OCI-LY3 (cell line): Measurements from ENCODE around the gene NHEJ1.

ENCODE experiments used
- EZH2phosphoT487 ChIP-seq: fragments of 200-600 bp; shearing (Covaris generic); IDR thresholded peaks from 2 replicates; pipeline ENCODE4 v1.6.1; 2018; ENCODE audit warnings: antibody characterized with exemption, mixed run types, low read depth
- TF ChIP-seq, protein P1 (sequence below): fragments of 200-600, 300-600 bp; sonication (generic); IDR thresholded peaks from 2 replicates; pipeline ENCODE4 v1.5.1; 2014; ENCODE audit warnings: antibody characterized with exemption, low read length, low read depth

DNA sequence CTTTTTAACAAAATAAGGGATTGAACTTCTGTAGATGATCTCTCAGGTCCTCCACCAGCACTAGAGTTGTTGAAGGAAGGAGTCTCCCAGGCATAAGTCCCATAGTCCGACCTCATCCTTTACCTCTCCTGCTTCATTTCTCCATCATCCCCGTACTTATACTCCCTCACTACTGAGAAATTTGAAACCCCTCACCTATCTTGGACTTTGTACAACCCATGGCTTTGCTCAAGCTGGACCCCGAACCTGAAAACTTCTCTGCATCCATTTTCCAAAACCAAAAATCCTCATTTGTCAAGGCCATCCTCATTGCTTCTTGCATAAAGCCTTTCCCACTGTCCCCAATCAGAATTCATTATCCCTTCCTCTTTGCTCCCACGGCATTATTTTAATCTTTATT is 482 bp upstream of the NHEJ1 start:
- TF ChIP-seq, protein P1, sequence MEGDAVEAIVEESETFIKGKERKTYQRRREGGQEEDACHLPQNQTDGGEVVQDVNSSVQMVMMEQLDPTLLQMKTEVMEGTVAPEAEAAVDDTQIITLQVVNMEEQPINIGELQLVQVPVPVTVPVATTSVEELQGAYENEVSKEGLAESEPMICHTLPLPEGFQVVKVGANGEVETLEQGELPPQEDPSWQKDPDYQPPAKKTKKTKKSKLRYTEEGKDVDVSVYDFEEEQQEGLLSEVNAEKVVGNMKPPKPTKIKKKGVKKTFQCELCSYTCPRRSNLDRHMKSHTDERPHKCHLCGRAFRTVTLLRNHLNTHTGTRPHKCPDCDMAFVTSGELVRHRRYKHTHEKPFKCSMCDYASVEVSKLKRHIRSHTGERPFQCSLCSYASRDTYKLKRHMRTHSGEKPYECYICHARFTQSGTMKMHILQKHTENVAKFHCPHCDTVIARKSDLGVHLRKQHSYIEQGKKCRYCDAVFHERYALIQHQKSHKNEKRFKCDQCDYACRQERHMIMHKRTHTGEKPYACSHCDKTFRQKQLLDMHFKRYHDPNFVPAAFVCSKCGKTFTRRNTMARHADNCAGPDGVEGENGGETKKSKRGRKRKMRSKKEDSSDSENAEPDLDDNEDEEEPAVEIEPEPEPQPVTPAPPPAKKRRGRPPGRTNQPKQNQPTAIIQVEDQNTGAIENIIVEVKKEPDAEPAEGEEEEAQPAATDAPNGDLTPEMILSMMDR: no peak
- TF ChIP-seq EZH2phosphoT487: no peak
